ENCODE measurements around the gene MYLK2. TPM values are rescaled to one million over a fixed set of nuclear protein-coding genes. Genes with fewer than 3 reads are reported as not detected.

The MYLK2 gene
- total RNA-seq, 1 donor from 2014 or later: not detected

- DNase-seq (ENCODE audit: low spot score): no peak
These were observed 16.4 kb downstream of the MYLK2 start for GRCh38 chr20:31835554-31835953.

GRCh38 chr20:31835977-31836852 is 17.1 kb downstream of the MYLK2 start:
- DNase-seq (ENCODE audit: low spot score): peak; percentile 78

DNA sequence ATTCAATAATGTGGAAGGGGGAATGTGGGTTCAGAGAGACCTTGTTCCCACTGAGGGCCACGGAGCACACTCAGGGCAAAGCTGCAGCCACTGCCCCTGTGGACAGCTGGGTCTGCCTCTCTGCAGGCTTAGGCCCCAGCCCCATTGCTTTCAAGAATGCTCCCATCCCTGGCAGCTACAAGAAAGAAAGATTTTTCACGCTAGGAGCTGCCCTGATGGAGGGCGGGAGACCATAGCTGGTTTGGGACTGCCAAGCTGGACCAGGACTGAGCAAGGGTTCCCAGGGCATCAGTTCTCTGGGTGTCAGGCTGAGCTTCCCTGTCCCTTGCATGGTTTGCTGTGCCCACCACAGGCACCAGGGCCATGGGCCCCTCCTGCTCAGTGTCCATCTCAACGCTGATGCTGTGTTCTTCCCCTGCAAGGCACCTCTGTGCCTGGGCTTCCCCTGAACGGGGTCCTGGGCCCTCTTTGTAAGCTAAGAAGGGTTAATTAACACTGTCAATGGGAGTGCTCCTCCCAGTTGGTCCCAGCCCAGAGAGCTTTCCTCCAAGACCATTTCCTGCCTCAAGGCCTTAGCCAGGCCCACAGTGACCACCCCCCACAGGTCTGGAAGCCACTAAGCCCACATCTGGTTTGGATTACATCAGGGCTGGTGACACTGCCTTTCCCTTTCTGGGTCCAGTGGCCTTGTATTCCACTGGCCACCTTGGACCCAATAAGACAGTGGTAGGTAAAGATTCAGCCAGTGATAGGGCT is 17.9 kb downstream of the MYLK2 start:
- no peak for DNase-seq (ENCODE audit: low spot score)

DNA sequence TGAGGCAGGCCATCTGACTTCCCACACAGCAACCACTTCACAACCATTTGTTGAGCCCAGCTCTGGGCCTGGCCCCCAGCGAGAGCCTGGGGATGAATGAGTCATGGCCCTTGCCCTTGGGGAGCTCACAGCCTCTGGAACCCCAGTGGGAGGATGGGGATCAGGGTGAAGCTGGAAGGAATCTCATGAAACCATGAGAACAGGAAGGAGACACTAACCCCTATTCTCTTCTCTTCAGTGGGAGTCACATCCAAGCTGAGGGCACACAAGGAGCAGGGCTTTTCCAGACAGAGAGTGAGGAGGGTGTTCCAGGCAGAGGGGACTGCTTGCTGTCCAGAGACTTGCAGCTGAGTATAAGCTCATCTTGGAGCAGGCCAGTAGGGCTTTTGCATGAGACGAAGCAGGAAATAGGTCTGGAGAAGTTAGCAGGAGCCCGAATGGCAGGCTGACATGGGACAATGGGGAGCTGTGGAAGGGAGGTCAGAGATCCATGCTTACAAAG is 18.8 kb downstream of the MYLK2 start:
- no peak for DNase-seq (ENCODE audit: low spot score)

GRCh38 chr20:31838646-31839292 is 19.6 kb downstream of the MYLK2 start:
- no peak for DNase-seq (ENCODE audit: low spot score)

GRCh38 chr20:31839782-31840487 is 20.8 kb downstream of the MYLK2 start:
- DNase-seq (ENCODE audit: low spot score): no peak

- DNase-seq (ENCODE audit: low spot score): no peak
These were observed 22.0 kb downstream of the MYLK2 start for GRCh38 chr20:31840906-31841816.

GRCh38 chr20:31841928-31842327 is 22.8 kb downstream of the MYLK2 start:
- no peak for DNase-seq (ENCODE audit: low spot score)

GRCh38 chr20:31842471-31843157 is 23.5 kb downstream of the MYLK2 start:
- DNase-seq (ENCODE audit: low spot score): peak; percentile 38

- no peak for DNase-seq (ENCODE audit: low spot score)
These were observed 24.1 kb downstream of the MYLK2 start for GRCh38 chr20:31843288-31843687.

DNA sequence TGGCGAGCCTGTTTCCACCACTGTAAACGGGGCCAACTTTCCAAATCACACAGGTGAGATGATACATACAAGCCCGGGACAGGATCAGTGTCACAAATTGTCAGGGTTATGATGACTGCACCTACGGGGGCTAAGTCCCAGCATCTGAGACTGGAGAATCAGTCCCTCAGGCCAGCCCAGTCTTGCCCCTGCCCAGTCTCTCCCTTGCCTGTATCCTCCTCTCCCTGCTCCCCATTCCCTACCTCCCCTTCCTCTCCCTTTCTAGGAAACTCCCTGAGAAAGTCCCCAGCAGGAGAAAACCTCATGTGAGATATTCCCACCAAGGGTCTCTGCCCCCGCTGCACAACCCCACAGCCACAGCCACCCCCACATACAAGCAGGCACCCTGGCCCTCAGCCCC is 24.7 kb downstream of the MYLK2 start:
- no peak for DNase-seq (ENCODE audit: low spot score)

DNA sequence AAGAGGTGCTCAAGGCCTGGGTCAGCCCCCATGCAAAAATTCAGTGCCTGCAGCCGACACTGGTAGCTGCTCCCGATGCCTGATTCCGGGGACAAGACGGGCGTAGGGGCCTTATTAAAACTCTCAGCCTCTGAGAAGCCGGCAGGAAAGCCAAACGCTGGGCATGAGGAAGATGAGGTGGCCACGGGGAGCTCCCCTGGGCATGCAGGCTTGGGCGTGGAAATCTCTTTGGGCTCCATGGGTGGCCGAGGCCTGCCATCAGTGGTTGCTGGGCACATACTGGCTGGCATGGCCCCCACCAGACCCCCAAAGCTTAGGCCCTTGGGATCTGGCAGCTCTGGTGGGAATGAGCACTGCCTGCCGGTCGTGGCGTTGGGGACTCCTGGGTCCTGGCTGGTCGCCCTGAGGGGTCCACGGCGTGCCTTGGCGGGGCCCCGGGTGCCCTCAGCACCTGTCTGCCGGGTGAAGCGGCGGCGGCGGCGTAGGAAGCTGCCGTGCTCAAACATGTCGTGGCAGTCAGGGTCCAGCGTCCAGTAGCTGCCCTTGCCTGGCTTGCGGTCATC is 25.7 kb downstream of the MYLK2 start:
- no peak for DNase-seq (ENCODE audit: low spot score)

DNA sequence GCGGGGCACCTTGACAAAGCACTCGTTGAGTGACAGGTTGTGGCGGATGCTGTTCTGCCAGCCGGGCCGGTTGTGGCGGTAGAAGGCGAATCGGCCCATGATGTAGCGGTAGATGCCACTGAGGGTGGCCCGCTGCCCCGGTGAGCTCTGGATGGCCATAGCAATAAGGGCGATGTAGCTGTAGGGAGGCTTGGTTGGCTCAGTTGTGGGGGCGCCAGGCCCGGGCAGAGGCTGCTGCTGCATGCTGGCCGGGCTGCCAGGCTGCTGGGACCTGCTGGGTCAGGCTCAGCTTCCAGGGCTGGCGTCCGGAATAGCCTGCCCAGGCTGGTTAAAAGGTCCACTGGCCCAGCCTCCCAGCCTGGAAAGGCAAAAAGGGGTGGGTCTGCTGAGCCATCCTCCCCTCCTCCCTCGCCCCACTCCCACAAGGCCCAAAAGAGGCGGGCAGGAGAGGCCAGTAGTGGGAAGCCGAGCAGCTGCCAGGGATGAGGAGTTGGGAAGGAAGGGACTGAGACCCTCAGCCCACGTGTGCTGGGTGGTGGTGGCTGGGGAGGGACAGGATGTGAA is 26.2 kb downstream of the MYLK2 start, which contains the start of gene FOXS1:
TSS of gene FOXS1 (minus strand) at position 305 of the 564 bp plus-strand sequence. CDS start at position 243, 62 bp downstream.
- DNase-seq (ENCODE audit: low spot score): peak; percentile 37

DNA sequence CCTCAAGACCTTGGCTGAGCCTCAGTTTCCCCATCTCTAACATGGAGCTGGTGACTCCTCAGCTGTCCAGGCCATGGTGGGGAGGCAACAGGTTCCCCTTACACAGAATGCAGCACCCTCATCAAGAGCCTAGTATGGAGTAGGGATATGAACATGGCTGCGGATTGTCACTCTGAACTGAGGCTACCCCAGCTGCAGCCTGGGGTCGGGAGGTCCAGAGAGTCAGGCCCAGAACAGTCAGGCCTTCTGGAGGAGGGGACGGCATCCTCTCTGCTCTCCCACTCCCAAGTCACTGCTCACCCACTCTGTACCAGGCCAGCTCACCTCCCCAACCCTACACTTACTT is 27.6 kb downstream of the MYLK2 start:
- no peak for DNase-seq (ENCODE audit: low spot score)

GRCh38 chr20:31848088-31848999 is 29.2 kb downstream of the MYLK2 start:
- no peak for DNase-seq (ENCODE audit: low spot score)

- peak; percentile 69 for DNase-seq (ENCODE audit: low spot score)
These were observed 30.3 kb downstream of the MYLK2 start for GRCh38 chr20:31849306-31849930.

- DNase-seq (ENCODE audit: low spot score): no peak
These were observed 32.2 kb downstream of the MYLK2 start for GRCh38 chr20:31851240-31851955.
